ENCODE data around the gene MYOM3.

GRCh38 chr1:24126672-24127023 lies 14.7 kb upstream of the MYOM3 start:
- TF ChIP-seq CTCF (IDR thresholded peaks at IDR 0.05; ENCODE audit: low read depth, low read length, poor library complexity, severe bottlenecking): no peak
- no peak for TF ChIP-seq EZH2phosphoT487 (IDR thresholded peaks at IDR 0.05; ENCODE audit: borderline replicate concordance, low read length)

Data from DOHH2 (cell line).